GM21423 (cell line): ENCODE data around the gene CLK3.
"Not testable (repeated sequence)": the region's sequence is repeated elsewhere in the genome, so short reads cannot be mapped to it uniquely, and the experiment has no call there.

Source experiments
- ATAC-seq: cut with Tn5 transposase; IDR thresholded peaks from one replicate; pipeline ENCODE4 v1.9.1; 2021; ENCODE audit warnings: mild to moderate bottlenecking, moderate library complexity; ENCODE audit not compliant: unreplicated experiment

CLK3 gene

DNA sequence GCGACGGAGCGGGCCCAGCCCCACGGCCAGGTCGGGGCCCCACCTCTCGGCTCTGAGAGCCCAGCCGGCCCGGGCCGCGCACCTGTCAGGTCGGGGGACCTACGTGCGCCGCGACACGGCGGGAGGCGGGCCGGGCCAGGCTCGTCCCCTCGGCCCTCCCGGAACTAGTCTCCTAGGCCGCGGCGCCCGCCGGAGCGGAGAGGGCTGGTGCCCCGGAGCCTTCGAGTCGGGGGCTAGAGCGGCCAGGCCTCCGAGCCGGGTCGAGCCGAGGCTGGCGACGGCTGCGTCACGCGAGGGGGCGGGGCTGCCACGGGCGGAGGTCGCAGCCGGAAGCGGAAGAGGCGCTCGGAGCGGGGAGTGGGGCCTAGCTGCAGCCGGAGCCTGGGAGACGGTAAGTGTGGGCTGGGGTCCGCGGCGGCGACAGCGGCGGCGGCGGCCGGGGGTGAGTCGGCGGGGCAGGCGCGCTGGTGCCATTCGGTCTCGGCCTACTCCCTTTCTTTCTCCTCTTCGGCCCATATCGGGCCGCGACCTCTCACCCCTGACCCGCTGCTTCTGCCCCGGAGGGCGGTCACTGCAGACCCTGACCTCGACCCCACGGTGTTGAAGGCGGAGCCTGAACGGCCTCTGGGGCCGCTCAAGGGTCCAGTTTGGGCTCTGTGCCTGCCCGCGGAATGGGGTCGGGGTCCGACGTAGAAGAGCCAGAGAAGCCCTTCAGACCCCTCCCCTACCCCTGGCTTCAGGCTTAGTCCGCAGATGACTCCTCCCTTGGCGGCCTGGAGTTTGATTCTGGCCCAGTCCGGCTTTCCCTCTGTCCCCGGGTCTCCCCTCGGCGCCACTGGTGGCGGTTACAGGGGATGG lies at the start of gene CLK3:
CLK3 (plus strand) TSS at position 329 of the 858 bp plus-strand sequence. CDS start 3,361 bp downstream, outside the sequence.
- peak; percentile 78 for ATAC-seq

DNA sequence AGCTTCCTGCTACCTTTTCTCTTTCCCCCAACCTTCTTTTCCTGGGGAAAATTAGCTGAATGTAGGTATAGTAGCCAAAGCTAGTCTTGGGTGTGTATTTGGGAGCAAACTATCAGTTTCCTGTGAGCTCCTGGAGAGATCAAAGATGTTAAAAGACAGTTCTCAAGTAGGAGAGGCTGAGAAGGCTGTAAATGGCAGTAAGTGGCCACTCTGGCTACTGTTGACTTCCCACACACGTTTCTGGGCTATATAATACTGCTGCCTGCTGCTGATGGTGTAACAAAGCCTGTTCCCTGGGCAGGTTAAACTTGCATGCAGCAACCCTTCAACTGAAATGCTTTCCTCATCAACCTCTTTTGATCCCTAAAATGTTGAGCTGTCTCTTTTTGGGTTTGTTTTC lies 47.0 kb upstream of the CLK3 start:
- no peak for ATAC-seq

DNA sequence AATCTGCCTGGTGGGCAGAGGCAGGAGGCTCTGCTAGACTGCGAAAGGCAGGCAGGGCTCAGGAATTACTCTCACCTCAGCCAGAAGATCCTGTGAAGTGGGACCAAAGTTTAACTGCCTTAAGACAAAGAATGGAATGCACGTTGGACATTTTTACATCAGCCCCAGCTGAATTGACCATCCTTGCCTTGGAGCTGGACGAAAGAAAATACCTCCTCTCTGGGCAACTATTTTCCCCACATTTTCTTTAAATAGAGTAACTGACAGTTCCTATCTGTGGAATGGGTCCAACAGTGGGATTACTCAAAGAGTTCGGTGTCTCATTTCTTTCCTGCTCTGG lies 45.9 kb upstream of the CLK3 start:
- ATAC-seq = no peak

DNA sequence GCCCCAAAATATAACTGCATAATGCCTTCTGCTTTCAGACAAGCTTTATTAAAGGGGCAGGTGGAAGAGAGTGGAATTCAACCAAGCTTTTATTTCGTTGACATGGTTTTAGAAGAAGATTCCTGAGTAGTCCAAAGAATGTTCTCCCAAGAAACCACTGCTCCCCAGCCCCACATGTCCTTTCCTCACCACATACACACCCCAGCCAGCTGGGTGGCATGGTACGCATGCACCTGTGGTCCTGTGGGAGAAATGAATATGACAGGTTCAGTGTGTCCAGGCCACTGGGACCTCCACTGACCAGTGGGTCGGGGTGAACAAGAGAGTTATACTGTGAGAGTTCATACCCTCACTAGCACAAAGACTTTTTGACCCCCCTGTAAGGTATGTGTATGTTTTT lies 44.4 kb upstream of the CLK3 start:
- ATAC-seq = no peak

DNA sequence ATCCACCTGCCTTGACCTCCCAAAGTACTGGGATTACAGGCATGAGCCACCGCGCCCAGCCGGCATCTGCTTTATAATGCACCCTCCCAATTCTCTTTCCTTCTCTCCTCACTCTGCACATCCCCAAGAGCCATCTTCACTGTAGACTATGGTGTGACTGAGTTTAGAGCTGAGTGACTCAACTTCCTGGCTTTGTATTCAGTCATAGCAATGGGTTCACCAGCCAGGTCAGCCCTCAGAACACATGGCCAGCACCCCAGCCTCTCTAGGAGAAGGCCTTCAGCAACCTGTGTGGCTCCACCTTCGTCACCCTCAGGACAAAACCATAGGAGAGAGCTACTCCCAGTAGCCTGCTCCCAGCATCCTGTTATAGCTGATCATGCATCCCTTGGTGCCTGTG lies 41.6 kb upstream of the CLK3 start:
- no peak for ATAC-seq

DNA sequence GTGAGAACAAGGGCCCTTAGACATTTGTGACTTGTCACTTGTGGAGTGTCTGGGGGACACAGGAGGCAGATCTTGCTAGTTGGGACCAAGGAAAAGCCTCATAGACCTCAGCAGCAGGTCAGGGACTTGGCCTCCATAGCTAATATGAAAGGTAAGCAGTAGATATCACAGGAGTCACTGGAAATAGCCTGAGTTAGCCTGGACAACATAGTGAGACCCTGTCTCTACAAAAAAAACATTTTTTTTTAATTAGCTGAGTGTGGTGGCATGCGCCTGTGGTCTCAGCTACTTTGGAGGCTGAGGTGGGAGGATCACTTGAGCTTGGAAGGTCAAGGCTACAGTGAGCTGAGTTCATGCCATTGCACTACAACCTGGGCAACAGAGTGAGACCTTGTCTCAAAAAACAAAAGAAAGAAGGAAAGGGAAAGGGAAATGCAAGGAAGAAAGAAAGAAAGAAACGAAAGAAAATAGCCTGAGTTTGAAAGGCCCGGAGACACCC lies 37.1 kb upstream of the CLK3 start:
- no peak for ATAC-seq

DNA sequence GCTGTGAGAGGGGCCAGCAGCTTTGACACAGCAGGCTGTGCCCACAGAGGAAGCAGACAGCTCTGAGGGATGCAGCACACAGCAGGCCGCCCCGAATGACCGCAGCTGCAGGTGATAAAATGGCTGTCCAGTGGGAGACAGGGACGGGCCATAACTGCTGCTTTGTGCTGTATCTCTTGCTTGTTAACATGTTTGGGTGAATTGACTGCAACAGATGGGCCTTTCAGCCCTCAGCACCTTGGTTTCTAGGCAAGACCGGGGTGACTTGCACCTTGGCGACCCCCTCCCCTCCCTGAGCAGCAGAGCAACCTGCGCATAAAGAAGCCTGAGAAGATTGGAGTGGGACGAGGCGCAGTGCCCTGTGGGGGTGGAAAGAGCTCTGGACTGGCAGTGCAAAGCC lies 36.6 kb upstream of the CLK3 start:
- no peak for ATAC-seq

DNA sequence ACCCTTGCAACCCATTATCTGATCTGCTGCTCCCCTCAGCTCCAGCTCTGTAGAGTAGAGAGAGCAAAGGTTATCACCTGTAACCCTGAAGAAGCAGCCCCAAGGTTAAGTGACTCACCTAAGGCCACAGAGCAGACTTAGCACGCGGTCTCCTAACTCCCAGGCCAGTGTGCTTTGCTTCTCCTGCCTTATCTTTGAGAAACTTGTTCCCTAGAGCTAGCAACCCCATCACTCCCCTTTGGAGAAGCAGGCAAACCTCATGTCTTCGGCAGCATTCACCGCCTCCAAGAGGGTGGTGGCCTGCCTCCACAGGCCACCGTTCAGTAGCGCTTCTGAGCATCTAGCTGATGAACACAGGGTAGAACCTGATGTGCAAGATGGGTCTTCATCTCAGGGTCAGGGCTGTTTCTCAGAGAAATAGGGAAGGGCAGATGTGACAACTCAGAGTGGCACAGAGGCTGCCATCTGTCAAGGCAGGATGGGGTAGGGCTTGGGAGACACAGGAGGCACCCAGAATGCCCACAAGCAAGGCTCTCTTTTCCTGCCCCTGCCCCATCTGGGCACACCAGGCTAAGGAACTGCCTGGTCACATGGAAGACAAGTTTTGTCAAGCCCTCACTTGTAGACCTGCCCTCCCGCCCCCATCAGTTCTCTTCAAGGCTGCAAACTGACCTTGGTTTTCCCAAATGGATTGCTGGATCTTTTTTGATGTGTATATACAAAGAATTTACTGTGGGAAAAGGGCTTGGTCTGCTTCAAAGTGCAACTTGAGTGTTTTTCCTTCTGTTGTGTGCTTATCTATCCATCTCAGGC lies 34.9 kb upstream of the CLK3 start:
- no peak for ATAC-seq

DNA sequence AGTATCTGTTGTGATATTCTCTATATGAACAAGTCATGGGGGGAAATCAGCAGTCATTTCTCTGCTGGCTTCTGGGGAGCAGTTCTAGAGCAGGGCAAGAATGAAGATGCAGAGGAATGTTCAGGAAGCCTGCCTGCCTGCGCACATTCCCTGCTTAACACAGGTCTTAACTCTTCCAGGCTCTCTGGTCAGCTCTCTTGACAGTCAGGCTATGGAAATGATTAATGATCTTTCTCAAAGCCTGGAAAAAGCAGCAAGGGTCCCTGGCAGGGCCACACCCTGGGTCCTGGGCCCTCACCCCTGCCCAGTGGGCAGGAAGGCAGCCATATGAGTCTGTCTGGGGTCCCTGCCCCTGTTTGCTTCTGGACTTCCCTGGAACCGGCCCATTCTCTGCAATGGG lies 31.4 kb upstream of the CLK3 start:
- ATAC-seq = no peak

DNA sequence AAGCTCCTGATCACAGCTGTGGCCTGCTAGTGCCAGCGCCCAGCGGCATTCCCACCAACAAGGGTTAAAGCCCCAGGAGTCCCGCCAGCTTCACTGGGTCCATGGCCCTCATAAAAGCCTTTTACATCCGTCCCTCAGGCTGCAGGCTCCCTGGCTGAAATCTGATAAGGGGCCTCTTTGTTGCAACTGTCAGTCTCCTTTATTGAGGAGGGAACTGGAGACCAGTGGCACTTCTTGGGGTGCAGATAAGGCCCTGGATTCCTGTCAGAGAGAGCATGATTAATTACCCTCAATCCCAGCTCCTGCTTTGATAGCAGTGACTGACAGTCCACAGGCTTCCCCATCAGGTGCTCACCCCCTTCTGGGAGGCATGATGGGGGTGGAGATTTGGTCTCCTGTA lies 30.9 kb upstream of the CLK3 start:
- no peak for ATAC-seq

DNA sequence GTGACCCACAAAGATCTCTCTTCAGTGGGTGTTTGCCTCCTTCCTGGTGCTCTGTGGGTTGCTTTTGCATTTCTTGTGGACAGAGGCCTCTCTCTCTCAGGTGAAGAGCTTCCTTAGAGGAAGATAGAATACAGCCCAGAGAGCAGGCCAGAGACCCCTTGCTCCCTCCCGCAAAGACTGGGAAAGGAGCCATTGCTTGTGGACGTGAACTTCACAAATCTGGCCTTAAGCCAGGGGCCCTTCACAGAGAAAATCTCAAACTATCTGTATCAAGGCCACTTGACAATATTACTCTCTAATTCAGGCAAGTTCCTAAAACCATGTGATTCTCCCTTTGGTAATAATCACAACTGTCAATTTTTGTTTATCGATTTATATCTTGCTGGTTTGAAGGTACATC lies 30.4 kb upstream of the CLK3 start:
- ATAC-seq = no peak

DNA sequence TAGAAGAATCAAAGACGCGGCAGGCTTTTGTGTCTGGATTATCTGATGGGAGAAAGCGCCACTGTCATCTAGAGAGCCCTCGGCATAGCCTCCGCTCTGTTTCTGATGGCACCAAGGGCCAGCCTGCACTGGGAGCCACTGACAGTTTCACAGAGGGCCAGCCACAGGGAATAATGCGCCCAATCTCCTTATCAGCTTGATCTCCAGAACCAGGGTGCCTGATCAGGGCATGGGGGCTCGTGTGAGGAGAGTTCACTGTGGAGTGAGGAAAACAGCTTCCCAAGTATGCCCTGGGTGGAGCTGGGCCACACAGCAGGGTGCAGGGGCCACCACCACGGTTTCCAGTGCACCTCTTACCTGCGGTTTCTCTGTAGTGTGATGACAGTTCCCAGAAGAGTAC lies 29.8 kb upstream of the CLK3 start:
- ATAC-seq = no peak

DNA sequence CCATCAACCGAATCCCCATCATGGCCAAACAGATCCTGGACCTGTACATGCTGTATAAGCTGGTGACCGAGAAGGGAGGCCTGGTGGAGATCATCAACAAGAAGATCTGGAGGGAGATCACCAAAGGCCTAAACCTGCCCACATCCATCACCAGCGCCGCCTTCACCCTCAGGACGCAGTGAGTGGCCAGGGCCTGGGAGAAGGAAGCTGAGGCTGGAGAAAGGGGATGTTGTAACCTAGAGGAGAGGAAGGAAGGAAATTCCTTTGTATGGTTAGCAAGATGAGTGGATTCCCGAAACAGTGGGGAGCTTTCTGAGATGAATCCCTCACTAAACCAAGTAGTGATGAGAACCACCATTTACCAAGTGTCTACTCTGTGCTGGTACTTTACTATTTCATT lies 25.8 kb upstream of the CLK3 start:
- no peak for ATAC-seq

DNA sequence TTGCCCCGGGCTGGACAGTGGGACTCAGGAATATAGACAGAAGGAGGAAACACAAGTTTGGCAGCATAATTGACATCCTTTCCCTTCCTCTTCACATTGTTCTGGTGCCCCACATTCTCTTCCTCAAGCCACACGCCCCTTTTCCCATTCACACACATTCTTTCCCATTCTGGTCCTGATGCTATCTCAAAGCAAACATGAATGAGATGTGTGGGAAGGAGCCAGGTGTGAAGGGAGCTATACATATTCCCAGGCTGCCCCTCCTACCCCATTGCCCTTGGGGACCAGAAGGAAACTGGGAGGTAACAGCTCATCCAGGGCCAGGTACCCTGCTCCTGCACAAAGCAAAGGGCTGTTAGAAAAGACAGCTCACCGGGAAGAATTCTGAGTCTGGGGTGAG lies 23.4 kb upstream of the CLK3 start:
- no peak for ATAC-seq

DNA sequence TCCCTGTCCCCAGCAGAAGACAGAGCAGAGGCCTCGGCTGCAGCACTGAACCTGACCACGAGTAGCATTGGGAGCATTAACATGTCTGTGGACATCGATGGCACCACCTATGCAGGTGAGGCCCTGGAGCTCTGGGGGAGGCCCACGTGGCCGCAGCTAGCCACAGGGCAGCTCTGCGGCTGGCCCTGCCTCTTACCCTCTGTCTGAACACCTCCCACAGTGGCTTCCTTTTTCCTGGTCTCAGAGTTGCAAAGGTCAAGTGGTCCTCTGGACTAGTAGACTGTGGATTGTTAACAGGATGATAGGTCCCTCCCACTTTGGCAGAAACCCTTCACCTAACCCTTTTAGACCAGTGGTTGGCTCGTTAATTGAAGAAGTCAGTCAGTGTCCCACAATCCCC lies 22.5 kb upstream of the CLK3 start:
- ATAC-seq = no peak

DNA sequence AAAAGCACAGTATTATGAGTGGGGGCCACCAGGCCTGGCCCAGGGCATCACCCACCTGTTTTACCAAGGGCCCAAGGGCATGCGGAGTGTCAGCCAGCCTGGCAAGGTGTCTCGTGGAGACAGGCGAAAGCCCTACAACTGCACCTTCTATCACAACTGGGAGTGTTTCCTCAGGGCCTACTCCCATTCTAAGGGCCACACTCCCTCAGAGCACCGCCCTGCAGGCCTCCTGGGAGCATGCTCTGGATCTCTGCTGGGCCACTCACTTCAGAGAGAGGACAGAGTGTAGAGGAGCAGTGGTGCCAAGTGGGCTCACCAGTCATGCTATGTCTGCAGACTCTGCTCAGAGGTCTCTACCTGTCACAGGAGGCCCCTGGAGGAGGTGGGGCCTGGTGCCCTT lies 21.2 kb upstream of the CLK3 start:
- ATAC-seq = no peak

DNA sequence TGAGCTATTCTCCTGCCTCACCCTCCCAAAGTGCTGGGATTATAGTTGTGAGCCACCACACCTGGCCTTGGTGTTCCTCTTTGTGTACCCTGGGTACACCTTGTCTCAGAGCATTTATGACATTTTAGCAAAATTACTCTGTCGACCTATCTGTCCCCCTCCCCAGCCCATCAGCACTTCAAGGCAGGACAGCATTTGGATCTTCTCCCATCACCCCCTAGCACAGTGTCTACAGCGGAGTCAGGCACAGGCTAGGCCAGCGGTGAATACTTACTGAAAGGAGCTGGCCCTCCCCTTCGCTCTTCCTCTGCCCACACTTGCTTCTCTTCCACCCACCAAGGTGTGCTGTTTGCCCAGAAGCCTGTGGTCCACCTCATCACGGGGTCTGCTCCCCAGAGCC lies 20.4 kb upstream of the CLK3 start:
- no peak for ATAC-seq

DNA sequence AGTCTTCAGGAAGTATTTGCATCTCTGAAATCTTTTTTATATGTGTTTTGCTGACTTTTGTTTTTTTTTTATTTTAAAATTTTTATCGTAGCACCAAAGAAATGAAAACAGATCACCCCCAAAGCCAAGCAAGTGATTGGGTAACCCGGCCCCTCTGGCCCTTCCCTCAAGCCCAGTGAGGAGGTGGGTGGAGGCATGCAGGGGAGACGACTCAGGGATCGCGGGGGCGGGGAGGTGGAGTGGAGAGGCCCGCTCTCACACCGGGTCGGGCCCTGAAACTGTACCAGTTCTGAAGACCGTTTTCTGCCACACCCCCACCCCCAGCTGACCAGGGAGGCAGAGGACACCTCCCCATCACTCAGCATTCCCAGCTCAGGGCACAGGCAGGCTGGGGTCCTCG lies 18.9 kb upstream of the CLK3 start:
- not testable (repeated sequence) for ATAC-seq

DNA sequence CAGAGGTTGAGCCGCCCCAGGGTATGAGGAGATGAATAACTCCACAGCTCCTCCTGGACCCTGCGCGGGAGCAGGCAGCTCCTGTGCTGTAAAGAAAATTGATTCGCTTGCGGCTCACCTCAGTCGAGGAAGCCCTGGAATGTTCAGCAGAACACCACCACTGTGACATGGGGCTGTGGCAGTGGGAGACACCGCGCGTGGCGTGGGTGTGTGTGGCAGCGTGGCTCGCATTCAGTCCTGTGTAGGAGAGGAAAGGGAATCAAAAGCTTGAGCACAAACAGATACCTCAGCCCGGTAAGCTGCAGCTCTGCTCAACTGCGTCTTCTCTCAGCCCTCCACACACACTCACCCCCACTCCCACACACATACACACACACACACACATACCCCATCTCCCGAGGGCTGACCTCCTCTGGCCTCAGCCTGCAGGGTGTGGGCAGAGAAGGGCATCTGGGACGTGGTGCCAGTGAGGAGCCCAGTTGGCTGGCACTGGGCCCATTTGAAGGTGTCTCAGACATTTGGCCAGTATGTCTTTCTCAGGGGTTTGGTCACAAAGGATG lies 18.4 kb upstream of the CLK3 start:
- ATAC-seq = not testable (repeated sequence)

DNA sequence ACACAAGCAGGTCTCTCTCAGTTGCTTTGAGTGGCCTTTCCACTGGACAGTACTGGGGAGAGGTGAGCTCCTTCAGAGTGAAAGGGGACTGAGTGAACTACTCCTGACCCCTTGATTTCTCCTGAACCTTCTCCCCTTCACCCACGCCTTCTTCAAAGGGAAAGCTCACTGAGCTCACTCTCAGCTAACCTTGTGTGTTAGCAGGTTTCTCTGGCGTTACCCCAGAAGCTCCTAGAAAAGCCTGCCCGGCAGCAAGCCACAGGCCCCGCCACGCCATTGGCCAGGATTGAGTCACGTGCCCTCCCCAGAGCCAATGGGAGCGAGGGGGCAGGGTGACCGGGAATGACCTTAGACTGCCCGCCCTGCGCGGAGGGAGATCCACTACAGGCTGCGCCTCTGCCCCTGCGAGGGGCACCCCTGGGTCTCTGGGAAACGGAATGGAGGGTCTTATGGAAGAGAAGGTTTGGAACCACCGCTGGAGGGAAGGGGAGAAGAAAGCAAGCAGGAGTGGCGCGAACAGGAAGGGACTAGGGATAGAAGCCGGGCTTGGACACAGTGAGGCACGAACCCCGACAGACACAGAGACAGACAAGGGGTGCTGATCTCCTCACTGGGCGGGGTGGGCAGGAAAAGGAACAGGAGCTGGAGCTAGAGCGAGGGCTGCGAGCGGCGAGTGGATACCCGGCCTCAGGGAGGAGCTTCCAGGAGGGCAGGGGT lies 17.4 kb upstream of the CLK3 start:
- ATAC-seq = peak; percentile 84

DNA sequence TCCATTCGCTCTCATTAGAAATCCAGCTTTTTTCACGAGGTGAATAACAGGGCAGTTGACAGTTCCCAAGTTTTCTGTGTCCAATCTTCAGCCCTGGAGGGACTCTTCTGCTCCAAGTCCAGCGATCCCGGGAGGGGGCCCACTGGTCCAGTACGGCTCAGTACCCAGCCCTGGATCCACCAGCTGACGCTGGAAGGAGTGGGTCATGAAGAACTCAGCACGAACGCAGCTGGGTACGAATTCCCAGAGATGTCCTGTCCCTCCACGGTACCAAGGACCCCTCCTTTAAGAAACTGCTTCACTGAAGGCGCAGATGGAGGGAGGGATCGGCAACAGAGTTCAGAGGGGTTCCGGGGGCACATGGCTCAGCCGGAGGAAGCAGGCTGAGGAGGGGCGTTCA lies 16.5 kb upstream of the CLK3 start:
- ATAC-seq = no peak
